ENCODE measurements around the gene COQ4.

COQ4 gene

DNA sequence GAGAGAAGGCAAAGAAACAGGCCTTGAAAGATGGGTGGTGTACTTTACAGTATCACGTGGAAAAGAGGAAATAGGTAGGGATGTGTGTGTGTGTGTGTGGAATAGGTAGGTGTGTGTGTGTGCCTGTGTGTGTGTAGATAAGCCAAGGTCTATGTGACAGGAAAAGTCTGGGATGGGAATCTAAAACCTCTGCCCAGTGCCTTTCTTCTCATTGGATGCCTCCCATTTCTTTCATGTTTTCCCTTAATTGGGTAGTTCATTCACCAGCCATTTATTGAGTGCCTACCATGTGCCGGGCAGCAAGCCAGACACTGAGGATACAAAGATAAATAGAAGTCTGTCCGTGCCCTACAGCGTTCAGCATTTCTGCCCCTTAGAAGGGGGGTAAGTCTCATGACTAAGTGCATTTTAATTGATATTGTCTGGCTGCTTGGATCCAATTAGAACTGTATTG lies 49.6 kb downstream of the COQ4 start:
- no peak for DNase-seq (ENCODE audit: low read depth in 2 of 2, low spot score in 1 of 2)

GRCh38 chr9:128372784-128373183 lies 50.1 kb downstream of the COQ4 start:
- no peak for DNase-seq (ENCODE audit: low read depth in 2 of 2, low spot score in 1 of 2)

DNA sequence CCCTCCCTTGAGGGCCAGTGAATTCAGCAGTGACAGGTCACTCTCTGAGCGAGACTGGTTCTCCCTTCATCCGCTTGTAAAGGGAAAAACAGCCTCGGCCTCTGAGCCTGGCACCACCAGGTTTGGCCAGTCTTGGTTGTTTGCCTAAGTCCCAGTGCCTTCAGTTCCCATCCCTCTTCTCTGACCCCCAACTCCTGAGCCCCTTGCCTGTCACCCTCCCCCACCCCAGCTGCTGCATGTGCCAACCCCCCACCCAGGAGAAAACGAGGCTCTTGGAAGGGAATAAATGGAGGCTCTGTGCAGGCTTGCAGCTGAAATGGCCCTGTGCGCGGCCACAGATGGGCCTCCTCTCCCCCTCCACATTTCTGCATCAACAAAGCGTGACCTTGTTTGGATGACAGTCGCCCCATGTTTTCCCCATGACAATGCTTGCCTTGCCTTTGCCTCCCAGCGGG lies 51.6 kb downstream of the COQ4 start:
- no peak for DNase-seq (ENCODE audit: low read depth in 2 of 2, low spot score in 1 of 2)

- DNase-seq (ENCODE audit: low read depth in 2 of 2, low spot score in 1 of 2) = no peak
Measured at GRCh38 chr9:128375865-128376264, 53.2 kb downstream of the COQ4 start.

DNA sequence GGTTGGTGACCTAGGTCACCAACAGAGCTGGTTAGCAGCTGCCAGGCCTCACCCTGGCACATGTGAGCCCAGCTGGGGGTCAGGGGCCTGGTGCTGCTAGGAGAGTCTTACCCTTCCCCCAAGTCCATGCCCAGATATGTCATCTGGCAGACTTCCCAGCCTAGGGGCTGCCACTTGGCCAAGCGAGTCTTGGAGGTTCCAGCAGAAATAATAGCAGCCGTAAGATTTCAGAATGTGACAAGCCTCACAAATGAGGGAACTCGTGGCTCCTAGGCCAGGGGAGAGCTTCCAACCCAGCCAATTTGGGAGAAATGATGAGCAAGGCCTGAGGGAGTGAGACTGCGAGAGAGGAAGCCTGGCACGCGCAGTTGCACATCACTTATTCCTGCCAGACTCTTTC lies 59.6 kb downstream of the COQ4 start:
- no peak for DNase-seq (ENCODE audit: low read depth in 2 of 2, low spot score in 1 of 2)

GRCh38 chr9:128383007-128383753 lies 60.5 kb downstream of the COQ4 start:
- DNase-seq (ENCODE audit: low read depth in 2 of 2, low spot score in 1 of 2) = no peak

All from stimulated activated CD8-positive, alpha-beta memory T cell treated with anti-CD3 and anti-CD28 coated beads, Interleukin-4, amount 100 ng/mL, for 4 hours (primary cell).